ENCODE measurements around the gene SLC29A4.
"Not testable (repeated sequence)": the region's sequence is repeated elsewhere in the genome, so short reads cannot be mapped to it uniquely, and the experiment has no call there.

The SLC29A4 gene

DNA sequence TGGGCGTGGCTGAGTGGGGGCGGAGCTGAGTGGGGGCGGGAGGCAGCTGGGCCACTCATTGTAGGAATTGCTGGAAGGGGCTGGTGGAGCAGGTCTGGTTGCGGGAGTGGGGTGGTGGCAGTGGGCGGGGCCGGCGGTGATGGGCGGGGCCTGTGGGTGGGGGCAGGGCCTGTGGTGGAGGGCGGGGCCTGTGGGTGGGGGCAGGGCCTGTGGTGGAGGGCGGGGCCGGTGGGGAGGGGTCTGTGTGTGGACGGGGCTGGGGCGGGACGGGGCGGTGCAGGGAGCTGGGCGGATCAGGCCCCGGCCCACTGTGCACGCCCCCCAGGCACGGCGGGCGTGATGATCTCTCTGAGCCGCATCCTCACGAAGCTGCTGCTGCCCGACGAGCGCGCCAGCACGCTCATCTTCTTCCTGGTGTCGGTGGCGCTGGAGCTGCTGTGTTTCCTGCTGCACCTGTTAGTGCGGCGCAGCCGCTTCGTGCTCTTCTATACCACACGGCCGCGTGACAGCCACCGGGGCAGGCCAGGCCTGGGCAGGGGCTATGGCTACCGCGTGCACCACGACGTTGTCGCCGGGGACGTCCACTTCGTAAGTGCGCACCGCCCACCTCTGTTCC is 14.0 kb downstream of the SLC29A4 start:
- DNase-seq = peak; percentile 79

DNA sequence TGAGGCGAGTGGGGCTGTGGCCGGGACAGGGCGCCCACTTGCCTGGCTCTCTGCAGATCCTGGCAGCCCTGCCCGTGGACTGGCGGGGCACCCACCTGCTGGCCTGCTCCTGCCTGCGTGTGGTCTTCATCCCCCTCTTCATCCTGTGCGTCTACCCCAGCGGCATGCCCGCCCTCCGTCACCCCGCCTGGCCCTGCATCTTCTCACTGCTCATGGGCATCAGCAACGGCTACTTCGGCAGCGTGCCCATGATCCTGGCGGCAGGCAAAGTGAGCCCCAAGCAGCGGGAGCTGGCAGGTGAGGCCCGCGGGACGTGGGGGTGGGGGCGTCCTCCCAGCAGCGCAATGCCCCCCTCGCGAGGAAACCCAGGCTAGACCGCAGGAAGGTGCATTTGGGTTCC is 17.6 kb downstream of the SLC29A4 start:
- DNase-seq = no peak

DNA sequence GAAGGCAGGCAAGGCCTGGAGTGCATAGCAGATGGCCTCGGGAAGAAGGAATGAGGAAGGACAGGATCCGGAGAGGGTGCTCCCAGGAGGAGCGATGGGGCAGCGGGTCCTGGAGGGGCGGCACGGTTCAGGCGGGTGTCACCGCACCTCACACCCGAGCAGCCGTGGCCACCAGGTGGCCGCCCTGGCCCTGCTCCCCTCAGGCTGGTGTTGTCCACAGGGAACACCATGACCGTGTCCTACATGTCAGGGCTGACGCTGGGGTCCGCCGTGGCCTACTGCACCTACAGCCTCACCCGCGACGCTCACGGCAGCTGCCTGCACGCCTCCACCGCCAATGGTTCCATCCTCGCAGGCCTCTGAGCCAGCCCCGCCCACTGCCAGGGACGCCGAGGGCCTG is 19.8 kb downstream of the SLC29A4 start:
- no peak for DNase-seq

DNA sequence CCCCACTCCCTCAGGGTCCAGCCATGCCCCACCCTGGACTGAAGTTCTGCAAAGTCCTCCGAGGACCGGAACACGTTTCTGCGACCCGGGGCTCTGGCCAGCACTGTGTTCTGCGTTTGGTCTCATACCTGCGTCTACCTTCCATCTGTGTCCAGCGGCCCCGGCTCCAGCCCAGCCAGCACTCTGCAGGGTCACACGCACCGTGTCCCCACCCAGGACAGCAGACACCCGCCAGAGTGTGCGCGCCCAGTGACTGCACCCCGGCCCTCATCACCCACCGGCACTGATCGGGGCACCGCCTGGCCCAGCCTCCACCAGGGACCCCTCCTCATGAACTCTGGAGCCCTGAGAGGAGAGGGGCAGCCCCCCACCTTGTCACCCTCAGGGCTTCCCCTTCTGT is 20.3 kb downstream of the SLC29A4 start:
- no peak for DNase-seq

DNA sequence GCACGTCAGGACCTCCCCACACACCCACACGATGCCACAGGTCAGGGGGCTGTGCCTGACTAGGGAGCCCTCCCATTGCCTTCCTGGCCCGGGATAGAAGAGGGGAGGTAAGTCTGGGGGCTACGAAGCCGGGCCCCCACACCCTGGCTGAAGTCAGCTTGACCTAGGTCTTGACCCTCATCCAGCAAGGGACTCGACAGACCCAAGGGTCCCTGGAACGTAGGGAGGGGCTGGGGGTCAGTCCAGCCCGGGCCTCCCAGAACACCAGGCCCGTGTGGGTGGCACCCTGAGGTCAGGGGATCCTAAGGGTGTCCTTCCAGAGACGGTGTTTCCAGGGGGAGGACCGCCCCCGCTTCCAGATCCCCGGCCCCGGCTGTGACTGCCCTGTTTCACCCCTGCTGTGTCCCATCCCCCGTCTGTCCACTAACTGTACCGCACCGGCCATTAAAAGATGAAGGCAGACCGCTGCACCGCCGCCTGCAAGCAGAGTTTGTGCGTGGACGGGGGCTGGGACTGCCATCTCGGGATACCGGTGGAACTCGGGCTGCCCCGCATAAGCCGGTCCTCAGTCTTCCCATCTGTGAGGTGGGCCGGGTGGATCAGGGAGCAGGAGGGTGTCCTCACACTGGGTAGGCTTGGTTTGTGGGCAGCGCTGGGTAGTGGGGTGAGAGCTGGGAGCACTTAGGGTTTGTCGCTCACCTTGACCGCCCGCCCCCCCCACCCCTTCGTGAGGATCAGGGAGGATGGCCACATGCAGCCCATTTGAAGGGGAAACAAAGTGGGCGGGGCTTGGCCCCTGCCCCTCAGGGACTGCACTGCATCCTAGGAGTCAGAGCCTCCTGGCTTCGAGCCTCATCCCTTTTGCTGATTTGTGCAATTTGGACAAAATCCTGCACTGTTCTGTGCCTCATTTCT is 21.1 kb downstream of the SLC29A4 start:
- DNase-seq = no peak

DNA sequence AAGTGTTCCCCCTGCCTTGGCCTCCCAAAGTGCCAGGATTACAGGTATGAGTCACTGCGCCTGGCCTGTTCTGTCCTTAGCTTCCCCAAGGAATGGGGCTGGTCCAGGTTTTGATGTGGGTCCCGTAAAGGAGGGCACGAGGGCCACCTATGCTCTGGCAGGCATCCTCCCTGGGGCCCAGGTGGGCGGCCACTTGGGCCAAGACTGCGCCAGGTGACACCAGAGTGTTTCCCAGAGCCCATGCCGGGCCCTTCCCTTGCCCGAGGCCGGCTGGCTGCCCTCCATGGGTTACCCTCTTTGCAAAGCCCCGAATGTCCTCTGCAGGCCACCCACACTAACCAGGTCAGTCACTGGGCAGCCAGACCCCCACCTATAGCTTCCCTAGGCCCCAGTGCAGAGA is 22.3 kb downstream of the SLC29A4 start:
- DNase-seq = not testable (repeated sequence)

DNA sequence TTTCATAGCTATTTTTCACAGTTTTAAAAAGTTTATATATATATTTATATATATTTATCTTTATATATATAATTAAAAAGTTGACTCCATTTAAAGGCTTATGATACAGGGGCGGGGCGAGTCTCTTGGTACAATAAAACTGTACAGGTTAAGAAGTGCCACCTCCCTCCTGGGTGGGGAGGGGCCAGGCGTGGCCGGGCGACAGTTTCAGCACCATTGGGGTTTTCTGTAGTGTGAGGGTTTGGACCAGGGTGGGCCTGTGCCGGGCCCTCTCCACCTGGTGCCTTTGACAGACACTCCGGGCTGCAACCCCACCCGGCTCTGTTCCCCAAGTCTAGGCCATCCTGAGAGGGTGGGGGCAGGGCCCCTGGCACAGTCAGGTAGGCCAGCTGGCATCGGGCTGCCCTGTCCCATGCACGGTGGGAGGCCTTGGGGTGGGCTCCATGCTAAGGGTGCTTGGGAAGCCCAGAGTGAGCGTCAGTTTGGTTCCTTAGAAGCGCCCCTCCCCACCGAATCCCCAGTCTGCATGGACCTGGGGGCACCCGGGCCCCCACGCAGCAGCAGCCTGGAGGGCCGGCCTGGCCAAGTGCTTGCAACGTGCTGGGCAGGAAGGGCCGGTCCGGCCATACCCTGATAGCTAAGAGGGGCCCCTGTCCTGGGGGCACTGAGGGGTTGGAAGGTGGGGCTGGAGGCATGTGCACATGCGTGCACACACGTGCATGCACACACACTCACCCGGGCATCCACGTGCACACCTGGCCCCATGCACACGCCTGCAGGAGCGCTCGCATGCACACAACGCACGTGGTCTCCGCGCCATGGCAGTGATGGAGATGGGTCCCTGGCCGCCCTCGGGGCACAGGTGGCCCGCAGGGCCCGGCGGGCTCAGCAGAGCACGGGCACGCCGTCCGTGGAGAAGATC is 24.7 kb downstream of the SLC29A4 start:
- not testable (repeated sequence) for DNase-seq

DNA sequence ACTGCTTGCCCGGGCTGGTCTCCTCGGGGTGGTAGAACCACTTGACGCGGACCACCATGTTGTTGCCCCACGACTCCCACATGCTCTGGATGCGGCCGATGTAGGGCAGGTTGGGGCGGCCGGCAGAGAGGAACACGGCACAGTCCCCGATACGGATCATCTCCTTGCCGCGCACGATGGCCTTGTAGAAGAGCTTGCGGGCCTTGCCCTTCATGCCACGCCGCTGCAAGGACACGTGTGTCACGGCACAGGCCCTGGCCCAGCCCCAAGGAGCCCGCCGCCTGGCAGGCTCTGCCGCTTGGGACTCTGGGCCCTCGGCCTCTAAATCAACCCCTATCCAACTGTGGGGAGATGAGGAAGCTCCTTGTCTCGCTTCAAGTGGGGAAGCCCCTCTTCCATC is 26.4 kb downstream of the SLC29A4 start:
- DNase-seq = no peak

DNA sequence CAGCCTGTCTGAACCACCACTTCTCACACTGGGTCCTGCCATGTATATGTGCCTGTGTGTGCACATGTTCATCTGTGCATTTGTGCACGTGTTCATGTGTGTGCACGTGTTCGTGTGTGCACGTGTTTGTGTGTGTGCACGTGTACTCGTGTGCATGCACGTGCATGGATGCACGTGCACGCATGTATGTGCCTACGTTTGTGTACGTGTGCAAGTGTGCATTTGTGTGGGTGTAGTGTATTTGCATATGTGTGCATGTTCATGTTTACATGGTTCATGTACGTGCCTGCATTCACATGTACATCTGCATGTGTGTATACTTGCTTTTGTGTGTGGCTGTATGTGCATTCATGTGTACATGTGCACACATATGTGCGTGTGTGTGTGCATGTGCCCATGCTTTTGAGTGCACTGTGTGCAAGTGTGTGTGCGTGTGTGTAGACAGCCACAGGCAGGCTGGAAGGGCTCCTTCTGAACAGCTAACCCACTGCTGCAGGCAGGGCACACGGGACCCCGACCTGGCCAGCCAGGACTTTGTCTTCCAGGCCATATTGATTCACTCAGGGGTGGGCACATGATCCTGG is 28.2 kb downstream of the SLC29A4 start:
- DNase-seq = no peak

DNA sequence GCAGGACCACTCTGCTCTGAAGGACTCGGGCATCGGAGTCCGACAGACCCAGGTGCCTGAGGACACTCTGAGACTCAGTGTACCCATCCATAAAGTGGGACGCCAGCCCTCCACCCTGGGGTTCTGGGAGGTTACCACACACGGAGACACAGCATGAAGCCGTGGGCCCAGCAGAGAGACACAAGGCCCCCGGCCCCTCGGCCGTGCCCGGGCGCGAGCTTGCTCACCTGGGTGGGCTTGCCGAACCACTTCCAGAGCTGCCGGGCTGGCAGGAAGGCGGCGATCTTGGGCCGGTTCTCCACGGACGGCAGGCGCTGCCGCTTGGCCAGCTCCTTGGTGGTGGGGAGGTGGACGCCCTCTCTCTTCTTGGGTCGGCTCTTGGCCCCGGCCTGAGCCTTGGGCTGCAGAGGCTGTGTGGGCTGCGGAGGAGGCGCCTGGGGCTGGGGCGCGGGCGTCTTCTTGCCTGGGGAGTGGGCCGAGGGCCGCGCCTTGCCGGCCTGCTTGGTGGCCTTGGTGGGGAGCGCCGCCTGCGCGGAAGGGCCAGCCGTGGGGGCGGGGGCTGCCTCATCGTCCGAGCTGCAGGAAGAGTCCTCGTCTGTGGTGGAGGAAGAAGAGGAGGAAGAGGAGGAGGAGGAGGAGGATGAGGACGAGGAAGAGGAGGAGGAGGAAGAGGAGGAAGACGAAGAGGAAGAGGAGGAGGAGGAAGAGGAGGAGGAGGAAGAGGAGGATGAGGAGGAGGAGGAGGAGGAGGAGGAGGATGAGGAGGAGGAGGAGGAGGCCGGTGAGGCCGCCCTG is 29.7 kb downstream of the SLC29A4 start:
- DNase-seq = not testable (repeated sequence)

DNA sequence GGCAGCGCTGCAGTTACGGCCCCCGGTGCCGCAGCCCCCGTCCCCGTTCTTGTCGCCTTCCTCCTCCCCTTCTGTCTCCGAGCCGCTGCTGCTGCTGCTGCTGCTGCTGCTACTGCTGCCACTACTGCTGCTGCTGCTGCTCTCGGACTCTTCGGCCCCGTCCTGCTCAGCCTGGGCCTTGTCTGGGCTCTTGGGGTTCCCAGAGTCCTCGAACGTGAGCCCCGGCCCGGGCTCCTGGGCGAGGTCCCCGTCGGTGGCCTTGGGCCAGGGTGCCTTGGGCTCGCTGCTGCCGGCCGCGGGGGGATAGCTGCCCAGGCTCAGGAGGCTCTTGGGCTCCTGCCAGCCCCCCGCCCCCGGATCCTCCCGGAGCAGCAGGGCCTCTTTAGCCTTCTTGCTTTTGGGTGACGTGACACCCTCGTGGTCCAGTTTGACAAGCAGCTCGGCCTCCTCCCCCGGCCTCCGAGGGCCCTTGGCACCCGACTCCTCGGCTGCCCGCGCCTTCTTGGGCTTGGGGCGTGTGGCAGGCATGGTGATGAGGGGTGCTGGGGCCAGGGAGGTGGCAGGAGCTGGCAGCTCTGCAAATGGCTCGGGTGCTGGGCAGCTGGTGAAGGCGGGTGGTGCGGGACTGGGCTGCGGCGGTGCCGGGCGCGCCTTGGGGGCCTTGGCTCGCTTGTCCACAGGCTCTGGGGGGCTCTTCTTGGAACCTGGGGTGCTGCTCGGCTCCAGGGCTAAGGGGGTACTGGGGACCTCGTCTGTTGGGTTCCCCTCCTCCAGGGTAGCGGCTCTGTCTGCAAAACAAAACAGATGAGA is 30.5 kb downstream of the SLC29A4 start:
- DNase-seq = not testable (repeated sequence)

DNA sequence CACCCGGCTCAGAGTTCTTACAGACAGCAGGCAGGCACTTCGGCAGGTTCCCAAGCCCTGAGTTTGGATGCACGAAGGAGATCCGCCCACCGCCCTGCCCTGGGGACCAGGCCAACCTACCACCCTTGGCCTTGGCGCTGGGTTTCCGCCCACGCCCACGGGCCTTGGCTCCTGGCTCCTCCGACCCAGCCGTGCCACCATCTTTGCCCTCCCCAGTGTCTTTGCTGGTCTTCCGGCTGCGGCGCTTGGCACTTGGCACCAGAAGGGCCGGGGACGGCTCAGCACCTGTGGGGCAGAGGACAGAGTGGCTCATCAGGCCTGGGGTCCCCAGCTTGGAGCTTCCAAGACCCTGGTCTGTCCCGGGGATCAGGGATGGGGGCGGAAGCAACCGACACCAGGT is 32.1 kb downstream of the SLC29A4 start:
- no peak for DNase-seq

DNA sequence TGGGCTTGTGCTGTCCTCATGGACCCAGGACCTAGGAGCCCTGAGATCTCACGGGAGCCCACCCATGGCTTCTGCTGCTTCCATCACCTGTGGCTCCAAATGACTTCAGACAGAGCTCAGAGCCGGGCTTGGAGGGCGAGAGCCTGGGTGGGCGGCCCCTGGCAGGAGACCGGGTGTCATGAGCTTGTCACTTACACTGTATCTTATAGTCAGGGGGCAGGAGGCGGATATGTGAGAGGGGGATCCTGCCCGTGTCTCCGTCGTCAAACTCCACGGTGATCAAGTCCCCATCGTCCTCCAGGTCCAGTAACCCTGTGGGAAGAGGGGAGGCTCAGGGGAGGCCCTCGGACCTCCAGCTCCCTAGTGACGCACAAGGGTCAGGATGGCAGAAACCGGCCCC is 33.0 kb downstream of the SLC29A4 start:
- no peak for DNase-seq

DNA sequence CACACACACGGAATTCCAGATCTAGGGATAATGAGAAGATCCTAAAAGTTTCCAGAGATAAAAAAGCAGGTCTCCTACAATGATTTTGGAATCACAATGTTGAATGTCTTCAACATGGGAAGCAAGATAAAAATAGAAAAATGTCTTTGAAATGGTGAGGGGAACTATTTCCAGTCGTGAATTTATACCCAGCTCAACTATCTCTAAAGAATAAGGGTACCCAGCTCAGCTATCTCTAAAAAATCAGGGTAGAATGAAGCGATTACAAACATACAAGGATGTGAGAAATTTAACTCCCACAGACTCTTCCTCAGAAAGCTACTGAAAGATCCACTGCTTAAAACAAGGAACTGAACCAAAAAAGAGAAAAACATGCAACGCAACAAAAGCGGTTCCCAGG is 35.9 kb downstream of the SLC29A4 start:
- DNase-seq = not testable (repeated sequence)

DNA sequence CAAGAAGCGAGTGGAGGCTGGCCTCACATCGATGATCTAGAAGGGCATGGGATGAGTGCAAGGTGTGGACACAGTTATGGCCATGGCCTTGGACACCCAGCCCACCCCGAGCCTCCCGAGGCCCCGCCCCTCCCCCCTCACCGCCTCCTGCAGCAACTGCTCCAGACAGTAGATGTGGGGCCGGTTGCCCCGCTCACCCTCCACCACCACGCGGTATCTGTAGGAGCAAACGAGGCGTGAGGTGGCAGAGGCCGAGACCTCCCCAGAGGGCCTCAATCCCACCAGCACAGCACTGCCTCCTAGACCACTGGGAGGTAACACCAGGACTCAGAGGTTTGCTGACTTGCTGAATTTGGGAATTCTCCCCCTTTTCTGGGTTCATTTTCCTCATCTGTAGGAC is 37.6 kb downstream of the SLC29A4 start:
- DNase-seq = no peak

DNA sequence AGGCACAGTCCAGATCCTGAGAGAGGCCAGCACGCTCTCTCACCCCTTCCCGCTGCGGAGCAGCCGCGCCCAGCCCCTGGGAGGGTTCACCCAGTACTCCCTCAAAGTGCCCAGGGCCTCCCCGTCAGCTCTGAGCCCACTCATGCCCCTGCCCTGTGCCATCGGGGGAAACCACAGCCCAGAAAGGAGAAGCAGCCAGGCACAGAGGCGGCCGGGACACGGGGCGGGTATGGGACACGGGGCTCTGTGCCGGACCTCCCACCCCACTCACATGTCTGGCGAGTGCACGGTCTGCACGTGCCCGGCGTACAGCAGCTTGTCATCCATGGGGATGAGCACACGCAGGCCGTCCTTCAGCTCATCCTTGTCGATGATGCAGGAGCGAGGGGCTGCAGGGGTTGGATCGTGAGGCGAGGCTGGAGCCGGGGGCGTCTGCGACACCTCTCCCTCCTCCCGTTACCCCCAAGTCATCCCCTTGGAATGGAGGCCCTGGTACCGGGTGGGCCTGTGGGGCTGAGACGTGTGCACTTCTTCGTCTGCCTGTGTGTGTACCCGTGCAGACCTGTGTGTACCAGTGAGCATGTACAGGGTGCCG is 38.2 kb downstream of the SLC29A4 start:
- no peak for DNase-seq

DNA sequence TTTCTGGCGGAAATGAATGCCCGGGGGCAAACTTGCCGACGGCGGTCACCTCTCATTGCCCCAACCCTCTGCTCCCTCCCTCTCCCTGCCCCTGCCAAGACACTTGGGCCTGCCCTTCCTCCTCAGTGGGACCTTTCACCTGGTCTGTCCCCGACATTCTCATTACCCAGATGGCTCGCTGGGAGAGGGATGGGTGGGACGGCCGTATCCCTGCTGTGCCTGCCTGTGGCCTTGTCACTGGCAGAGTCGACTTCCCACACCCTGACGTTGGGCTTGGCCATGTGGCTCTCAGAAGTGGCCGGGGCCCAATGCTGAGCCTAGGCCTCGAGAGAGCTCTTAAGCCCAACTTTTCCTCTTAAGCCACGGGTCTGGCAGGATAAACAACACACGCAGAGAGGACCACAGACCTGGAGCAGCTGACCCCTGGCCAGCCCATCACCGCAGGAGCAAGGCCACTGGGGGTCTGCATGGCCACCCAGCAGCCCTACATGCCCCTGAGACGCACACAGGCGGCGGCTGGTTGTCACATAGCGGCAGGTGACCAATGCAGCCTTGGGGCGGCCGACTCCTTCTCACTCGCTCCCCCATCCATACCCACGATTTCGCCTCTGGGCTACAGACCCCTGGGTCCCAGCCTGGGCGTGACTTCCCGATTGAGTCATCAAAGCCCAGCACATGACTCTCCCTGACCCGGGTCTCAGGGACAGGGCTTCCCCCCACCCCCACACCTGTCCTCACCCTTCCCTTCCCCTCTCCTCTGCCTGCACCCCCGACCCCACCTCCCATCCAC is 40.1 kb downstream of the SLC29A4 start:
- no peak for DNase-seq

DNA sequence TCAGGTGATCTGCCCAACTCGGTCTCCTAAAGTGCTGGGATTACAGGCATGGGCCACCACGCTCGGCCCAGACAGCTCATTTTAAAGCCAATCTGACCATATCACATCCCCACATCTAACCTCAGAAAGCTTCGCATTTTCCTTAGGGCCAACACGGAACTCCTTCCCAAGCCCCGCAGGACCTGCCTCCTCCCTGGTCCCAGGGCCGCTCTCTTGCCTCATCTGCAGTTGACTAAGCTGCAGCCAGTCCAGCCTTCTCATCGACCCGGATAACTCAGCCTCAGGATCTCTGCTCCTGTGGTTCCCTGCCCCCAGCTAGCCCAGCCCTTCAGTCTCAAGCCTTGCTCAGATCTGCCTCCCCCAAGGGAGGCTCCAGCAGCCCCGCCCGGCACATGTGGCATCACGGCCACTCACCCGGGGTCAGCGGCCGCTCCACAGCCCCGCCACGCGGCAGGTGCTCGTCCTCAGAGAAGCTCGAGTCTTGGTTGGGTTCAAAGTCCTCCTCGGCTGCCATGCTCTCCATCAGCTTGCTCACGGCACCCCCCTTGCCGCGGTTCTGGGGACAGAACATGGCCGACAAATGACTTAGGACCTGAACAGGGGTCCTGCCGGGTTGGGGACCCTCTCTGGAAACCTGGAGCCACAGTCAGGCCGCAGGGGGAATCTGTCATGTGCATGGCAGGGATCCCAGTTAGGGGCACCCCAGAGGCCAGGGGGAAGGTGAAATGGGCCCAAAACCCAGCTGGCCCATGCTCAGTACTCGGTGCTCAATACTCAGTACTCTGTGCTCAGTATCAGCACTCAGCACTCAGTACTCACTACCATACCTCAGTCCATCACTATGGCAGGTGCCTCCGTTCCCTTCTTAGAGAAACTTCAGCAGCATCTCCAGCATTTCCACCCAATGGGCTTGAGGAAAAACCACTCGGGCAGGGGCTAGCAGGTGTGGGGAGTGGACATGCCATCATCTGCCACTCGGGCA is 41.3 kb downstream of the SLC29A4 start:
- DNase-seq = not testable (repeated sequence)

DNA sequence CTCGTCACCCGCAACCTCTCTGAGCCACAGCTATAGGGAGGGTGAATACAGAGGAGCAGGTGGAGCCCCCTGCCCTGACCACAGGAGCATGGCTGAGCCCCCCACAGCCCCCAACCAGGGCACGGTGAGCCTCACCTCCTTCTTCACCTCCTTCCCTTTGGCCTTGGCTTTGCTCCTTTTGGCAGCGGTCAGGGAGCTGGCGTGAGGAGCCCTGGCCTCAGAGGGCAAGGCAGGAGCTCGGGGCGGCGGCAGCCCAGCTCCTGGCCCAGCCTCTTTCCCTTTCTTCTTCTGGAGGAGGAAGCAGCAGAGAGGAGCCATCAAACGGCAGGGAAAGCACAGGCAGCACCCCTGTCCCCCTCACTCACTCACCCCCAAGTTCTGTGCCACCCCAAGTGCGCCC is 42.2 kb downstream of the SLC29A4 start:
- DNase-seq = no peak
